Ishikawa (cell line): ENCODE data around the gene DHX35.

ENCODE experiments used
- RAD21 ChIP-seq: IDR thresholded peaks from 2 replicates; pipeline ENCODE4 v1.6.1; 2012; ENCODE audit warnings: low read depth
- TF ChIP-seq, protein P1 (sequence below): IDR thresholded peaks from 2 replicates; pipeline ENCODE4 v1.6.1; 2012
- TF ChIP-seq, protein P2 (sequence below): IDR thresholded peaks from 2 replicates; pipeline ENCODE4 v1.6.1; 2012; ENCODE audit warnings: low read depth, mild to moderate bottlenecking

- TF ChIP-seq, protein P1, sequence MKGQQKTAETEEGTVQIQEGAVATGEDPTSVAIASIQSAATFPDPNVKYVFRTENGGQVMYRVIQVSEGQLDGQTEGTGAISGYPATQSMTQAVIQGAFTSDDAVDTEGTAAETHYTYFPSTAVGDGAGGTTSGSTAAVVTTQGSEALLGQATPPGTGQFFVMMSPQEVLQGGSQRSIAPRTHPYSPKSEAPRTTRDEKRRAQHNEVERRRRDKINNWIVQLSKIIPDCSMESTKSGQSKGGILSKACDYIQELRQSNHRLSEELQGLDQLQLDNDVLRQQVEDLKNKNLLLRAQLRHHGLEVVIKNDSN: no peak
- TF ChIP-seq, protein P2, sequence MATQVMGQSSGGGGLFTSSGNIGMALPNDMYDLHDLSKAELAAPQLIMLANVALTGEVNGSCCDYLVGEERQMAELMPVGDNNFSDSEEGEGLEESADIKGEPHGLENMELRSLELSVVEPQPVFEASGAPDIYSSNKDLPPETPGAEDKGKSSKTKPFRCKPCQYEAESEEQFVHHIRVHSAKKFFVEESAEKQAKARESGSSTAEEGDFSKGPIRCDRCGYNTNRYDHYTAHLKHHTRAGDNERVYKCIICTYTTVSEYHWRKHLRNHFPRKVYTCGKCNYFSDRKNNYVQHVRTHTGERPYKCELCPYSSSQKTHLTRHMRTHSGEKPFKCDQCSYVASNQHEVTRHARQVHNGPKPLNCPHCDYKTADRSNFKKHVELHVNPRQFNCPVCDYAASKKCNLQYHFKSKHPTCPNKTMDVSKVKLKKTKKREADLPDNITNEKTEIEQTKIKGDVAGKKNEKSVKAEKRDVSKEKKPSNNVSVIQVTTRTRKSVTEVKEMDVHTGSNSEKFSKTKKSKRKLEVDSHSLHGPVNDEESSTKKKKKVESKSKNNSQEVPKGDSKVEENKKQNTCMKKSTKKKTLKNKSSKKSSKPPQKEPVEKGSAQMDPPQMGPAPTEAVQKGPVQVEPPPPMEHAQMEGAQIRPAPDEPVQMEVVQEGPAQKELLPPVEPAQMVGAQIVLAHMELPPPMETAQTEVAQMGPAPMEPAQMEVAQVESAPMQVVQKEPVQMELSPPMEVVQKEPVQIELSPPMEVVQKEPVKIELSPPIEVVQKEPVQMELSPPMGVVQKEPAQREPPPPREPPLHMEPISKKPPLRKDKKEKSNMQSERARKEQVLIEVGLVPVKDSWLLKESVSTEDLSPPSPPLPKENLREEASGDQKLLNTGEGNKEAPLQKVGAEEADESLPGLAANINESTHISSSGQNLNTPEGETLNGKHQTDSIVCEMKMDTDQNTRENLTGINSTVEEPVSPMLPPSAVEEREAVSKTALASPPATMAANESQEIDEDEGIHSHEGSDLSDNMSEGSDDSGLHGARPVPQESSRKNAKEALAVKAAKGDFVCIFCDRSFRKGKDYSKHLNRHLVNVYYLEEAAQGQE: no peak
- no peak for TF ChIP-seq RAD21
Measured at GRCh38 chr20:39009348-39009747, 47.2 kb downstream of the DHX35 start.
